Testis (tissue), 2 donors: Measurements from ENCODE around the gene AJM1.

Experiments used
- POLR2A ChIP-seq: fragments of 450-650 bp; IDR thresholded peaks from one replicate; pipeline ENCODE4 v1.6.1; 2017; ENCODE audit warnings: antibody characterized with exemption, mild to moderate bottlenecking, moderate library complexity
- TF ChIP-seq, protein P1 (sequence below), 3 experiments: fragments of 450-650 bp in 2 of 3; fragments of 200-600 bp in 1 of 3; sonication (generic) in 1 of 3; IDR thresholded peaks; one replicate each; pipeline ENCODE4 v1.5.1; 2016 to 2019; ENCODE audit warnings: antibody characterized with exemption in 3 of 3, mild to moderate bottlenecking in 2 of 3, moderate library complexity in 1 of 3

DNA sequence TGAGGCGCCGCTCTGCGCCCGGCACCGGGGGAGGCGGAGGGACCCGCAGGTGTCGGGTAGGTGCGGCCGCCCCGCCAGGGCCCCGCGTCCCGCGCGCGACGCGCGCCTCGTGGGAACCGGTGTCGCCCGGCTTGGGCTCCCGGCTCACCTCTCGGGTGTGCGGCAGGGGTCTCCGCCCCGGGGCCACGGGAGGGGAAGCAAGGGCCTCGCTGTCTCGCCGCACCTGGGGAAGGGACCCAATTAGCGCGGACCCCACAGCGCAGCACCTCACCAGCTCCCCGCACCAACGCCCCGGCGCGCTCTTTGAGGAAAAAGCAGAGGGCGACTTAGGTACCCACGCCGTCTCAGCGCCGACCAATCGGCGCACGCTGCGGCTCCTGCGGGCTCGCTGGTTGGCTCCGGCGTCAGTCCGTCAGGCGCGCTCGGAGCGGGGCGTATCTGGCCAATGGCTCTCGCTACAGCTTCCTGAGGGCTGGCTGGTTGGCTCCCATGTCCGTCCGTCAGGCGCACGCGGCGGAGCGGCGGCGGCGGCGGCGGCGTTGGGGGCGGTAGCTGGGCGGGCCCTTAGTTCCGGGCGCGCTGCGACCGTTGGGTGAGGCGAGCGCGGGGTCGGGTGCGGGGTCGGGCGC lies 43.8 kb downstream of the AJM1 start, which contains the start of gene TRAF2:
- TF ChIP-seq, protein P1, sequence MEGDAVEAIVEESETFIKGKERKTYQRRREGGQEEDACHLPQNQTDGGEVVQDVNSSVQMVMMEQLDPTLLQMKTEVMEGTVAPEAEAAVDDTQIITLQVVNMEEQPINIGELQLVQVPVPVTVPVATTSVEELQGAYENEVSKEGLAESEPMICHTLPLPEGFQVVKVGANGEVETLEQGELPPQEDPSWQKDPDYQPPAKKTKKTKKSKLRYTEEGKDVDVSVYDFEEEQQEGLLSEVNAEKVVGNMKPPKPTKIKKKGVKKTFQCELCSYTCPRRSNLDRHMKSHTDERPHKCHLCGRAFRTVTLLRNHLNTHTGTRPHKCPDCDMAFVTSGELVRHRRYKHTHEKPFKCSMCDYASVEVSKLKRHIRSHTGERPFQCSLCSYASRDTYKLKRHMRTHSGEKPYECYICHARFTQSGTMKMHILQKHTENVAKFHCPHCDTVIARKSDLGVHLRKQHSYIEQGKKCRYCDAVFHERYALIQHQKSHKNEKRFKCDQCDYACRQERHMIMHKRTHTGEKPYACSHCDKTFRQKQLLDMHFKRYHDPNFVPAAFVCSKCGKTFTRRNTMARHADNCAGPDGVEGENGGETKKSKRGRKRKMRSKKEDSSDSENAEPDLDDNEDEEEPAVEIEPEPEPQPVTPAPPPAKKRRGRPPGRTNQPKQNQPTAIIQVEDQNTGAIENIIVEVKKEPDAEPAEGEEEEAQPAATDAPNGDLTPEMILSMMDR (IDR thresholded peaks at IDR 0.05), result no peak
- TF ChIP-seq POLR2A, result no peak
